BJ (cell line): ENCODE data around the gene SEMA6D. TPM values are rescaled to one million over a fixed set of nuclear protein-coding genes. Genes with fewer than 3 reads are reported as not detected.

Experiments used
- CTCF ChIA-PET: fragments of 350-600 bp; formaldehyde crosslinking; extraction: SDS; loops from one replicate; lab custom pipeline; 2021; ENCODE audit warnings: antibody characterized with exemption, inconsistent platforms; lab: Yijun Ruan, JAX
- POLR2A ChIA-PET: fragments of 300-600 bp; sonication (Branson Sonifier 250); formaldehyde crosslinking; extraction: SDS; loops from one replicate; lab custom pipeline; 2021; ENCODE audit warnings: antibody characterized with exemption; lab: Charles Lee
- DNase-seq: peaks from one replicate; pipeline ENCODE4 v3.0.0-alpha.2; 2011; ENCODE audit warnings: low read depth
- H3K27me3 ChIP-seq: 2 replicates; pipeline ENCODE4 v1.6.0; 2011; ENCODE audit warnings: low read length; ENCODE audit not compliant: control insufficient read depth, insufficient read depth
- H3K36me3 ChIP-seq: 2 replicates; pipeline ENCODE4 v1.5.1; 2011; ENCODE audit warnings: low read length; ENCODE audit not compliant: control insufficient read depth, insufficient read depth
- H3K4me3 ChIP-seq: 2 replicates; pipeline ENCODE4 v1.5.1; 2011; ENCODE audit warnings: low read depth, mild to moderate bottlenecking, control low read depth, low read length
- polyA plus RNA-seq: library from polyadenylated mRNA; depleted of rRNA; stranded (reverse); fragments of >200 nt; gene quantifications from 2 replicates; pipeline ENCODE4 v1.2.3, GENCODE V29; 2011
- TF ChIP-seq, protein P1 (sequence below): IDR thresholded peaks from 2 replicates; pipeline ENCODE4 v1.5.1; 2011; ENCODE audit warnings: low read depth, mild to moderate bottlenecking, control low read depth, inconsistent platforms, low read length, moderate library complexity; ENCODE audit not compliant: insufficient read depth

Gene SEMA6D
- polyA plus RNA-seq, 1 experiment: 1.1 TPM

DNA sequence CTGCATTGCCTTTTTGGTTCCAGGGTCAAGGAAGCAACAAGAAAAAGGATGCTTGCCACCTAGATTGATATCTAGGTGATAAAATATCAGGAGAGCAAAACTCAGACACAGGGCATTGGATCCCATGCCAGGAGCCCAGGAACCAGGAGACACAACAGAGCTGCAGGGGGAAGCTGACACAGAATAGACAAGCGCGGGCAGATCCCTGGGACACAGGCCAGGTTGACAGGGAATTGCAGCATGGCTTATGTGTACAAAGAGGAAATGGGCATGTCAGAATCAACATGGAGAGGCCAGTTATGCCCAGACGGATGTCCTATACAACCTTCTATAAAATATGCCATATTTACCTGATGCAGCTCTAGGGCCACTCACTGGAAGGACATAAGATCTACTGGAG lies 84.2 kb downstream of the SEMA6D start:
- no peaks in the 10 kb centered on the region for H3K27me3 ChIP-seq
- ChIA-PET POLR2A (no interaction called here), CTCF (no interaction called here)
- TF ChIP-seq, protein P1, sequence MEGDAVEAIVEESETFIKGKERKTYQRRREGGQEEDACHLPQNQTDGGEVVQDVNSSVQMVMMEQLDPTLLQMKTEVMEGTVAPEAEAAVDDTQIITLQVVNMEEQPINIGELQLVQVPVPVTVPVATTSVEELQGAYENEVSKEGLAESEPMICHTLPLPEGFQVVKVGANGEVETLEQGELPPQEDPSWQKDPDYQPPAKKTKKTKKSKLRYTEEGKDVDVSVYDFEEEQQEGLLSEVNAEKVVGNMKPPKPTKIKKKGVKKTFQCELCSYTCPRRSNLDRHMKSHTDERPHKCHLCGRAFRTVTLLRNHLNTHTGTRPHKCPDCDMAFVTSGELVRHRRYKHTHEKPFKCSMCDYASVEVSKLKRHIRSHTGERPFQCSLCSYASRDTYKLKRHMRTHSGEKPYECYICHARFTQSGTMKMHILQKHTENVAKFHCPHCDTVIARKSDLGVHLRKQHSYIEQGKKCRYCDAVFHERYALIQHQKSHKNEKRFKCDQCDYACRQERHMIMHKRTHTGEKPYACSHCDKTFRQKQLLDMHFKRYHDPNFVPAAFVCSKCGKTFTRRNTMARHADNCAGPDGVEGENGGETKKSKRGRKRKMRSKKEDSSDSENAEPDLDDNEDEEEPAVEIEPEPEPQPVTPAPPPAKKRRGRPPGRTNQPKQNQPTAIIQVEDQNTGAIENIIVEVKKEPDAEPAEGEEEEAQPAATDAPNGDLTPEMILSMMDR: no peak
- H3K36me3 ChIP-seq: no peaks in the 10 kb centered on the region
- no peak for DNase-seq
- no peak overlapping the region for H3K4me3 ChIP-seq

DNA sequence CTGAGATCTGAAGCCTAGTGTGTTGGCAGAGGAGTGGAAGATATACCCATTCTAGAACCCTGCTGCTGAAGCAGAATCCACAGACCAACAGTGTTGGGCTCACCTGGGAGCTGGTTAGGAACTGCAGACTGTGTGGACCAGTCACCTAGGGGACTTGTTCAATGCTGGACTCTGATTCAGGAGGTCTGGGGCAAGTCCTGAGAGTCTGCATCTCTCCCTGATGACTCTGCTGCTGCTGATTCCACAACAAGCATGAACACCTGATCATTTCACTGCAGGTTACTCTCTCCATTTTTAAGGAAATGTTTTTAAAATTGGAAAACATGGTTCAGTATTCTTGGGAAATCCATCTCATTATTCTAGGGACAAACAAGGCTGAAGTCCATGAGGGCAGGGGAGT lies 84.9 kb downstream of the SEMA6D start:
- POLR2A ChIA-PET: no interaction called here
- no peak overlapping the region for H3K4me3 ChIP-seq
- no peaks in the 10 kb centered on the region for H3K27me3 ChIP-seq
- H3K36me3 ChIP-seq: no peaks in the 10 kb centered on the region
- TF ChIP-seq, protein P1: no peak
- CTCF ChIA-PET: no interaction called here
- DNase-seq: no peak

DNA sequence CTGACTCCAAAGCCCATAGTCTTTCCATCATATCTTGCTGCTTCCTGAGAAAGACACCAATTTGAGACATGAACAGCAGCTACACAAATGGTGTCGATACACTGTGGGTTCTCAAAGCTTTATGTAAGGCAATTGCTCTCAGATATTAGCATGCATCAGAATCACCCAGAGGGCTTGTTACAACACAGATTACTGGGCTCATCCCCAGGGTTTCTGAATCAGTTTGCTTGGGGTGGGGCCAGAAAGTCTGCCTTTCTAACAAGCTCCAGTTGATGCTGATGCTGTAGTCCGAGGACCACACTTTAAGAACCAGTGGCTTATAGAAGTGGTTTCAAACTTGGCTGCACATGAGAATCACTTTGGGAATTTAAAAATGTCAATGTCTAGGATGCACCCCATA lies 86.5 kb downstream of the SEMA6D start:
- no peaks in the 10 kb centered on the region for H3K36me3 ChIP-seq
- no peaks in the 10 kb centered on the region for H3K27me3 ChIP-seq
- TF ChIP-seq, protein P1: no peak
- ChIA-PET CTCF (interaction anchor here (1.3 kb wide), 1 partner anchor 14 kb away, joined by 4 read pairs; no protein-coding TSS in a partner anchor), POLR2A (no interaction called here)
- no peak overlapping the region for H3K4me3 ChIP-seq
- DNase-seq: no peak

DNA sequence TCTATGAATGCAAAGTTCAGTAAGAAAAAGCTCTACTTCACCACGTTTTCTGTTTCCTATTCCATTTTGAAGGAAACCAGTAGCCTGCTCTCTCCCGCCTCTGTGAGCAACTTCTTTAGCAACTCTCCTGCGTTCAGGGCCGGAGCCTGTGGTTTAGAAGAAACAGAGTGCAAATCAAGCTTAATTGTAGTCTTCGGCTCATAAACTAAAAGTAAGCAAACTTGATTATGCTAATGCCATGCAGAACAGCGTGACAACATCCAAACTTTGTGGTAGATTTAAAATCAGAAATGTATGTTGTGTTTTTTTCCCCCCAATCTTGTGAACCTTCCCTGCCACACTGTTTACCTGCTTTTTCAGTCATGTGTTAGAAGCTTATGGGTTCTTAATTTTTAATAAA lies 87.4 kb downstream of the SEMA6D start:
- TF ChIP-seq, protein P1: no peak
- ChIA-PET POLR2A (no interaction called here), CTCF (interaction anchor here (1.1 to 1.3 kb wide), 2 partner anchors 10 to 13 kb away, joined by 3 to 4 read pairs; no protein-coding TSS in a partner anchor)
- Histone ChIP-seq H3K36me3 (no peaks in the 10 kb centered on the region), H3K4me3 (no peak overlapping the region), H3K27me3 (no peaks in the 10 kb centered on the region)
- no peak for DNase-seq

DNA sequence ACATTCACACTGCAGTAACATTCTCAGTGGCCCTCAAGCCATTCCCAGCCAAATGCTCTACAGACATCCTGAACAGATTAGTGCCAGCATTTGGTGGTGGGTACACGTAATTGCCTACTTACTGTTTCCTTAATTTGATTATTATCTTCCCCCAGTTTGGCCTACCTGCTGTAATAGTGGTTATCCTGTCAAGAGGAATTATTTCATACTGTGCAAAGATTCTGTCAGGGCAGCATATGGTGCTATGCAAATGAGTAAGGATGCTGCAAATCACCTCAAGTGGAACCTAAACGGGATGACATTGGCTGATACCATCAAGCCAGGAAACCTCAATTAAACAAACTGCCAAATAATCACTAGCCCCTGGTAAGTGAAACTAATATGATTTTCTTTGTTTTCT lies 88.7 kb downstream of the SEMA6D start:
- no peaks in the 10 kb centered on the region for H3K27me3 ChIP-seq
- DNase-seq: no peak
- CTCF ChIA-PET: interaction anchor here (0.9 kb wide), 1 partner anchor 9 kb away, joined by 3 read pairs; no protein-coding TSS in a partner anchor
- TF ChIP-seq, protein P1: no peak
- H3K4me3 ChIP-seq: no peak overlapping the region
- no peaks in the 10 kb centered on the region for H3K36me3 ChIP-seq
- POLR2A ChIA-PET: no interaction called here
